SK-N-SH (cell line): Measurements from ENCODE around the gene IDH3G. TPM values are rescaled to one million over a fixed set of nuclear protein-coding genes. Genes with fewer than 3 reads are reported as not detected.

Experiments used
- CTCF ChIA-PET: fragments of 300-600, 350-600 bp; formaldehyde crosslinking; extraction: SDS; loops from one replicate; lab custom pipeline; 2021; lab: Yijun Ruan, JAX
- POLR2A ChIA-PET: fragments of 350-600 bp; sonication (Branson Sonifier 250); formaldehyde crosslinking; extraction: SDS; loops from one replicate; lab custom pipeline; 2020; ENCODE audit warnings: antibody characterized with exemption, inconsistent platforms; lab: Yijun Ruan, JAX
- DNase-seq: peaks from one replicate; pipeline ENCODE4 v3.0.0; 2012
- H2AFZ ChIP-seq: fragments of 200-600 bp; sonication (generic); 2 replicates; pipeline ENCODE4 v1.8.1; 2016; ENCODE audit warnings: antibody characterized with exemption, mild to moderate bottlenecking, low read depth
- H3F3A ChIP-seq: fragments of 200-600 bp; sonication (generic); replicated peaks from 2 replicates; pipeline ENCODE3; 2016; ENCODE audit warnings: antibody characterized with exemption, mild to moderate bottlenecking; ENCODE audit not compliant: insufficient read depth
- H3K27ac ChIP-seq, 2 experiments: fragments of 200-500 bp in 1 of 2; fragments of 200-600 bp in 1 of 2; sonication (Bioruptor generic) in 1 of 2; sonication (generic), shearing (Covaris generic) in 1 of 2; 2 replicates each; pipeline versions ENCODE4 v1.5.1 to v1.6.1; 2014 to 2016; ENCODE audit warnings: low read depth in 2 of 2, inconsistent platforms in 1 of 2, low read length in 1 of 2, mild to moderate bottlenecking in 1 of 2, mixed read lengths in 1 of 2
- H3K27me3 ChIP-seq: fragments of 200-600 bp; sonication (generic), shearing (Covaris generic); 2 replicates; pipeline ENCODE4 v1.6.1; 2016; ENCODE audit warnings: mixed run types; ENCODE audit not compliant: insufficient read depth
- H3K36me3 ChIP-seq, 2 experiments: fragments of 200-500 bp in 1 of 2; fragments of 200-600 bp in 1 of 2; sonication (Bioruptor generic) in 1 of 2; sonication (generic) in 1 of 2; replicated peaks in 1 of 2; 2 replicates each; pipeline versions ENCODE3 to v1.5.1; 2014 to 2016; ENCODE audit warnings: low read length in 1 of 2, mild to moderate bottlenecking in 1 of 2; ENCODE audit not compliant: insufficient read depth in 2 of 2, control insufficient read depth in 1 of 2
- H3K4me1 ChIP-seq, 2 experiments: fragments of 200-500 bp in 1 of 2; fragments of 200-600 bp in 1 of 2; sonication (Bioruptor generic) in 1 of 2; sonication (generic), shearing (Covaris generic) in 1 of 2; 2 replicates each; pipeline versions ENCODE4 v1.5.1 to v1.6.1; 2014 to 2016; ENCODE audit warnings: low read depth in 1 of 2, low read length in 1 of 2, mixed run types in 1 of 2; ENCODE audit not compliant: insufficient read depth in 2 of 2, control insufficient read depth in 1 of 2
- H3K4me2 ChIP-seq: fragments of 200-600 bp; sonication (generic), shearing (Covaris generic); 2 replicates; pipeline ENCODE4 v1.6.1; 2017; ENCODE audit warnings: mixed run types
- H3K4me3 ChIP-seq, 2 experiments: fragments of 200-500 bp in 1 of 2; fragments of 200-600 bp in 1 of 2; sonication (Bioruptor generic) in 1 of 2; sonication (generic), shearing (Covaris generic) in 1 of 2; 2 replicates each; pipeline versions ENCODE4 v1.5.1 to v1.8.1; 2014 to 2016; ENCODE audit warnings: low read depth in 2 of 2, inconsistent platforms in 1 of 2, low read length in 1 of 2, mild to moderate bottlenecking in 1 of 2, mixed read lengths in 1 of 2, moderate library complexity in 1 of 2
- H3K79me2 ChIP-seq: fragments of 200-600 bp; sonication (generic); 2 replicates; pipeline ENCODE4 v1.8.1; 2017; ENCODE audit warnings: mild to moderate bottlenecking; ENCODE audit not compliant: insufficient read depth
- H3K9ac ChIP-seq: fragments of 200-600 bp; sonication (generic); 2 replicates; pipeline ENCODE4 v1.6.1; 2017; ENCODE audit warnings: mixed run types
- H3K9me2 ChIP-seq: fragments of 200-600 bp; sonication (generic); 2 replicates; pipeline ENCODE4 v1.6.1; 2017; ENCODE audit warnings: mixed run types
- H3K9me3 ChIP-seq: fragments of 200-600 bp; sonication (generic); 2 replicates; pipeline ENCODE4 v1.6.1; 2017; ENCODE audit warnings: mixed run types, mild to moderate bottlenecking, moderate library complexity
- H4K20me1 ChIP-seq: fragments of 200-600 bp; sonication (generic); 2 replicates; pipeline ENCODE4 v1.6.1; 2017; ENCODE audit warnings: mild to moderate bottlenecking, mixed run types; ENCODE audit not compliant: insufficient read depth
- CHD2 ChIP-seq: fragments of 150-350 bp; IDR thresholded peaks from 2 replicates; pipeline ENCODE4 v1.6.1; 2018; ENCODE audit warnings: low read length; ENCODE audit not compliant: partially characterized antibody
- ELF1 ChIP-seq: IDR thresholded peaks from 2 replicates; pipeline ENCODE4 v1.4.0; 2012
- JUND ChIP-seq: IDR thresholded peaks from 2 replicates; pipeline ENCODE4 v1.4.0; 2012
- MEF2A ChIP-seq: IDR thresholded peaks from 2 replicates; pipeline ENCODE4 v1.4.0; 2012; ENCODE audit warnings: low read depth, borderline replicate concordance
- MXI1 ChIP-seq: IDR thresholded peaks from 2 replicates; pipeline ENCODE4 v1.6.1; 2012; ENCODE audit warnings: mild to moderate bottlenecking, low read depth, low read length, improper control_type of control experiment
- NFIC ChIP-seq: IDR thresholded peaks from 2 replicates; pipeline ENCODE4 v1.4.0; 2012; ENCODE audit warnings: borderline replicate concordance
- RFX5 ChIP-seq: IDR thresholded peaks from 2 replicates; pipeline ENCODE4 v1.6.1; 2012; ENCODE audit warnings: mild to moderate bottlenecking, improper control_type of control experiment, low read length
- SMC3 ChIP-seq: IDR thresholded peaks from 2 replicates; pipeline ENCODE4 v1.6.1; 2012; ENCODE audit warnings: low read depth, low read length, improper control_type of control experiment
- TAF1 ChIP-seq: IDR thresholded peaks from 2 replicates; pipeline ENCODE4 v1.6.1; 2012; ENCODE audit warnings: low read depth, mild to moderate bottlenecking, low read length, moderate library complexity, borderline replicate concordance
- TEAD4 ChIP-seq: IDR thresholded peaks from 2 replicates; pipeline ENCODE4 v1.4.0; 2012; ENCODE audit warnings: mild to moderate bottlenecking, borderline replicate concordance; ENCODE audit not compliant: insufficient read depth
- WGBS: methylation state at CpG from one replicate; pipeline ENCODE4 v1.1.6; 2017; ENCODE audit warnings: low lambda C conversion rate; 5-methylcytosine and 5-hydroxymethylcytosine counted together
- polyA plus RNA-seq, 3 experiments: library from polyadenylated mRNA; depleted of rRNA; stranded (reverse); fragments of >200 nt; gene quantifications; 2 replicates each; pipeline ENCODE4 v1.2.3, GENCODE V29; 2012
- TF ChIP-seq, protein P1 (sequence below): fragments of 150-350 bp; IDR thresholded peaks from 2 replicates; pipeline ENCODE4 v1.6.1; 2016; ENCODE audit warnings: mild to moderate bottlenecking, low read depth, low read length
- TF ChIP-seq, protein P2 (sequence below): IDR thresholded peaks from 2 replicates; pipeline ENCODE4 v1.4.0; 2012; ENCODE audit warnings: low read depth
- TF ChIP-seq, protein P3 (sequence below): IDR thresholded peaks from 2 replicates; pipeline ENCODE4 v1.4.0; 2012; ENCODE audit warnings: low read depth, borderline replicate concordance
- TF ChIP-seq, protein P4 (sequence below): IDR thresholded peaks from 2 replicates; pipeline ENCODE4 v1.4.0; 2012; ENCODE audit warnings: low read depth, borderline replicate concordance

Gene IDH3G
- polyA plus RNA-seq, 1 of the 3 experiments (the other 2 are of a cell fraction), result 107 TPM

DNA sequence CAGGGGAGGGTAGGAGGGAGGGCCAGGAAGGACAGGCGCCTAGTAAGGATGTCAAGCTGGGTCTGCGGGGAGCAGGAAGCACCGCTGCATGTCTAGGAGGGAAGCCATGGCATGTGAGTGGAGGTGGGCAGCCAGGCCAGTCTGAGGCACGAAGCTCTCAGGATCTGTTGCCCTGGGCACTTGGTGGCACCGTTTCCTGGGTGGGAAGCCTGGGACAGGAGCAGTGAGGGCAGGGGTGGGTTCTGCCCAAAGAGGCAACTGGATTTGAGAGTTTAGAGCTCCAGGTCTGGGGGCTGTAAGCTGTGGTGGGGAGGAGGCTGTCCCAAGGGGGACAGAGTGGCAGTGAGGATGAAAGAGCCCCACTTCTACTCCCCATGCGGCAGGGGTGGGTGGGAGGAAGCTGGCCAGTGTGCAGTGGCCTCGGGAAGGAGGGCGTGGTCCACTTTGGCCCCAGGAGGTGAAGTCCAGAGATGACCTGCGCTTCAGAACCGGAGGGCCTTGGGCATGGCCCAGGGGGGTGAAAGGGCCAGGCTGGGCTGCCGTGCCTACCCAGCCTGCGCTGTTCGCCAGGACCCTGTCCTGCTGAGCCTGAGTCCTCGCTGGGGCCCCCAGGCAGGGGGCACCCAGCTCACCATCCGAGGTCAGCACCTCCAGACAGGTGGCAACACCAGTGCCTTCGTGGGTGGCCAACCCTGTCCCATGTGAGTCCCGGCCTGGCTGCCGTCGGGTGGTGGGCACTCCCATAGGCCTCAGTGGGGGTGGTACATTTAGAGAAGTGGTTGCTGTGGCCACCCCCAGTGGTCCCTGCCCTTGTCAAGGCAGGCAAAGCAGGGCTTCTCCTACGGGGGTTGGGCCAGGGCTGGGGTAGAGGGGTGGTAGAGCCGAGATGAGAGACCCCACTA lies 21.6 kb downstream of the IDH3G start:
- H3K79me2 ChIP-seq, result no peaks in the 10 kb centered on the region
- H3K9ac ChIP-seq, result no peak overlapping the region
- no peaks in the 10 kb centered on the region for H4K20me1 ChIP-seq
- no peaks in the 10 kb centered on the region for H3K27me3 ChIP-seq
- ChIA-PET POLR2A (no interaction called here), CTCF (interaction anchor here (0.8 to 1.2 kb wide), 3 partner anchors 8 to 174 kb away, joined by 3 to 6 read pairs (median 5); partner anchors contain the start of gene PLXNB3)
- H3F3A ChIP-seq, result no peaks in the 10 kb centered on the region
- peaks cover 0 to 4% of the 10 kb centered on the region in 2 experiments for H3K36me3 ChIP-seq
- WGBS, result 49% methylated on average over 6 of the region's 21 CpGs
- peak; percentile 30 for DNase-seq
- H3K27ac ChIP-seq, result no peak overlapping the region
- TF ChIP-seq TEAD4 (no peak), SMC3 (no peak), RFX5 (no peak), TAF1 (no peak), NFIC (no peak), CHD2 (no peak), ELF1 (no peak), JUND (no peak)
- TF ChIP-seq, protein P1, sequence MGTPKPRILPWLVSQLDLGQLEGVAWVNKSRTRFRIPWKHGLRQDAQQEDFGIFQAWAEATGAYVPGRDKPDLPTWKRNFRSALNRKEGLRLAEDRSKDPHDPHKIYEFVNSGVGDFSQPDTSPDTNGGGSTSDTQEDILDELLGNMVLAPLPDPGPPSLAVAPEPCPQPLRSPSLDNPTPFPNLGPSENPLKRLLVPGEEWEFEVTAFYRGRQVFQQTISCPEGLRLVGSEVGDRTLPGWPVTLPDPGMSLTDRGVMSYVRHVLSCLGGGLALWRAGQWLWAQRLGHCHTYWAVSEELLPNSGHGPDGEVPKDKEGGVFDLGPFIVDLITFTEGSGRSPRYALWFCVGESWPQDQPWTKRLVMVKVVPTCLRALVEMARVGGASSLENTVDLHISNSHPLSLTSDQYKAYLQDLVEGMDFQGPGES, result no peak
- TF ChIP-seq, protein P2, sequence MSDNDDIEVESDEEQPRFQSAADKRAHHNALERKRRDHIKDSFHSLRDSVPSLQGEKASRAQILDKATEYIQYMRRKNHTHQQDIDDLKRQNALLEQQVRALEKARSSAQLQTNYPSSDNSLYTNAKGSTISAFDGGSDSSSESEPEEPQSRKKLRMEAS, result no peak
- H3K4me1 ChIP-seq, result no peaks in the 10 kb centered on the region
- H2AFZ ChIP-seq, result no peak overlapping the region
- H3K9me2 ChIP-seq, result no peaks in the 10 kb centered on the region
- H3K4me3 ChIP-seq, result no peak overlapping the region
- no peaks in the 10 kb centered on the region for H3K9me3 ChIP-seq
- no peak overlapping the region for H3K4me2 ChIP-seq

DNA sequence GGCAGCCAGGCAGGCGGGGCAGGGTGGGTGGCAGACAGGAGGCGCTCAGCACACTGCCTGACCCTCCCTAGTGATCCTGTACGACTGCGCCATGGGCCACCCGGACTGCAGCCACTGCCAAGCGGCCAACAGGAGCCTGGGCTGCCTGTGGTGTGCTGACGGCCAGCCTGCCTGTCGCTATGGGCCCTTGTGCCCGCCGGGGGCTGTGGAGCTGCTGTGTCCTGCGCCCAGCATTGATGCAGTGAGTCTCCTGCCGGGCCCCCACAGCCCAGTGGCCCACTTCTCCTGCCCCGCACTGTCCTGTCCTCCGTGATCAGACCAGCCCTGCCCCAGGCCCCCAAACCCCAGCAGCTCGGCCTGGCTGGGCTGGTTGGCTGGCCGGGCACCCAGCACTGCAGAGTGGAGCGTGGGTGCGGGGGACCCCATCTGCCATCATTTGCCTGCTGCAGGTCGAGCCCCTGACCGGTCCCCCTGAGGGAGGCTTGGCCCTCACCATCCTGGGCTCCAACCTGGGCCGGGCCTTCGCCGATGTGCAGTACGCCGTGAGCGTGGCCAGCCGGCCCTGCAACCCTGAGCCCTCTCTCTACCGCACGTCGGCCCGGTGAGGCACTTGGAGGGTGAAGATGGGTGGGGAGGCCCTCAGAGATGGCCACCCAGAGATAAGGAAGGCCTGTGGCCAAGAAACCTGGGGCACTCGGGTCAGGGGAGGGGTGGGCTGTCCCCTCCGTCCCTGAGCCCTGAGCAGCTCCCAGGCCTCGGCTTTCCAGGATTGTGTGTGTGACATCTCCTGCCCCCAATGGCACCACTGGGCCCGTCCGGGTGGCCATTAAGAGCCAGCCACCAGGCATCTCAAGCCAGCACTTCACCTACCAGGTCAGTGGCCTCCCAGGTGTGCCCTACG lies 22.5 kb downstream of the IDH3G start:
- peaks cover 0 to under 1% of the 10 kb centered on the region in 2 experiments; a peak in 1 of 4 replicates for H3K4me1 ChIP-seq
- peaks cover 0 to 4% of the 10 kb centered on the region in 2 experiments for H3K36me3 ChIP-seq
- 50% methylated on average over 6 of the region's 37 CpGs for WGBS
- no peak overlapping the region for H3K4me3 ChIP-seq
- H3K79me2 ChIP-seq, result no peaks in the 10 kb centered on the region
- 0 out of 2 replicates have a peak, but pooled peaks cover 5% of the 10 kb centered on the region for H4K20me1 ChIP-seq
- no peaks in the 10 kb centered on the region for H3K9me3 ChIP-seq
- peak; percentile 22 for DNase-seq
- no peaks in the 10 kb centered on the region for H3F3A ChIP-seq
- no peaks in the 10 kb centered on the region for H3K27me3 ChIP-seq
- POLR2A ChIA-PET, result no interaction called here
- no peak overlapping the region for H2AFZ ChIP-seq
- CTCF ChIA-PET, result interaction anchor here (1.2 kb wide), 1 partner anchor 7 kb away, joined by 5 read pairs; the partner anchor contains the start of gene PLXNB3
- no peaks in the 10 kb centered on the region for H3K9me2 ChIP-seq
- H3K9ac ChIP-seq, result no peak overlapping the region
- no peak overlapping the region for H3K27ac ChIP-seq
- TF ChIP-seq, protein P3, sequence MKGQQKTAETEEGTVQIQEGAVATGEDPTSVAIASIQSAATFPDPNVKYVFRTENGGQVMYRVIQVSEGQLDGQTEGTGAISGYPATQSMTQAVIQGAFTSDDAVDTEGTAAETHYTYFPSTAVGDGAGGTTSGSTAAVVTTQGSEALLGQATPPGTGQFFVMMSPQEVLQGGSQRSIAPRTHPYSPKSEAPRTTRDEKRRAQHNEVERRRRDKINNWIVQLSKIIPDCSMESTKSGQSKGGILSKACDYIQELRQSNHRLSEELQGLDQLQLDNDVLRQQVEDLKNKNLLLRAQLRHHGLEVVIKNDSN, result no peak
- TF ChIP-seq, protein P4, sequence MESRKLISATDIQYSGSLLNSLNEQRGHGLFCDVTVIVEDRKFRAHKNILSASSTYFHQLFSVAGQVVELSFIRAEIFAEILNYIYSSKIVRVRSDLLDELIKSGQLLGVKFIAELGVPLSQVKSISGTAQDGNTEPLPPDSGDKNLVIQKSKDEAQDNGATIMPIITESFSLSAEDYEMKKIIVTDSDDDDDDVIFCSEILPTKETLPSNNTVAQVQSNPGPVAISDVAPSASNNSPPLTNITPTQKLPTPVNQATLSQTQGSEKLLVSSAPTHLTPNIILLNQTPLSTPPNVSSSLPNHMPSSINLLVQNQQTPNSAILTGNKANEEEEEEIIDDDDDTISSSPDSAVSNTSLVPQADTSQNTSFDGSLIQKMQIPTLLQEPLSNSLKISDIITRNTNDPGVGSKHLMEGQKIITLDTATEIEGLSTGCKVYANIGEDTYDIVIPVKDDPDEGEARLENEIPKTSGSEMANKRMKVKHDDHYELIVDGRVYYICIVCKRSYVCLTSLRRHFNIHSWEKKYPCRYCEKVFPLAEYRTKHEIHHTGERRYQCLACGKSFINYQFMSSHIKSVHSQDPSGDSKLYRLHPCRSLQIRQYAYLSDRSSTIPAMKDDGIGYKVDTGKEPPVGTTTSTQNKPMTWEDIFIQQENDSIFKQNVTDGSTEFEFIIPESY, result no peak
- TF ChIP-seq MEF2A, result no peak
- no peak for TF ChIP-seq MXI1
- no peak overlapping the region for H3K4me2 ChIP-seq
